ENCODE measurements around the gene CLEC19A.

DNA sequence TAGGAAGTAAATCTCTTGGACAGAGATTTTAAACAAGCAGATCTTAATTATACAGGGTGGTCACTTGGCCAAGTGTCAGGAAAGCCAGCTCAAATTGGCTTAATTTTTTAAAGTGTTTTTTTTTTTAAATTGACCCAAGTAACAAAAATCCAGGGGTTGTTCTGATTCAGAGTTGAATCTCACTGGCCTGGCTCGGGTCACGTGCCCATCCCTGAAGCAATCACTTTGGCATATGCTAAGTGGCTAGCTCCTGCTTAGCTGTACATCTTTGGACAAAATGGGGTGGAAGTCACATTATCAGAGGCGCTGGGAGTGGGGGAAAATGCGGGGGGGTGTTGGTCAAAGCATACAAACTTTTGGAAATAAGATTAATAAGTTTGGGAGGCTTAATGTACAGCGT is 23.6 kb downstream of the CLEC19A start:
- TF ChIP-seq, protein P1, sequence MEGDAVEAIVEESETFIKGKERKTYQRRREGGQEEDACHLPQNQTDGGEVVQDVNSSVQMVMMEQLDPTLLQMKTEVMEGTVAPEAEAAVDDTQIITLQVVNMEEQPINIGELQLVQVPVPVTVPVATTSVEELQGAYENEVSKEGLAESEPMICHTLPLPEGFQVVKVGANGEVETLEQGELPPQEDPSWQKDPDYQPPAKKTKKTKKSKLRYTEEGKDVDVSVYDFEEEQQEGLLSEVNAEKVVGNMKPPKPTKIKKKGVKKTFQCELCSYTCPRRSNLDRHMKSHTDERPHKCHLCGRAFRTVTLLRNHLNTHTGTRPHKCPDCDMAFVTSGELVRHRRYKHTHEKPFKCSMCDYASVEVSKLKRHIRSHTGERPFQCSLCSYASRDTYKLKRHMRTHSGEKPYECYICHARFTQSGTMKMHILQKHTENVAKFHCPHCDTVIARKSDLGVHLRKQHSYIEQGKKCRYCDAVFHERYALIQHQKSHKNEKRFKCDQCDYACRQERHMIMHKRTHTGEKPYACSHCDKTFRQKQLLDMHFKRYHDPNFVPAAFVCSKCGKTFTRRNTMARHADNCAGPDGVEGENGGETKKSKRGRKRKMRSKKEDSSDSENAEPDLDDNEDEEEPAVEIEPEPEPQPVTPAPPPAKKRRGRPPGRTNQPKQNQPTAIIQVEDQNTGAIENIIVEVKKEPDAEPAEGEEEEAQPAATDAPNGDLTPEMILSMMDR (IDR thresholded peaks at IDR 0.05), result no peak
- no peak for TF ChIP-seq TP53 (CRISPR knock-in tag; IDR thresholded peaks at IDR 0.05)
- TF ChIP-seq, protein P2, sequence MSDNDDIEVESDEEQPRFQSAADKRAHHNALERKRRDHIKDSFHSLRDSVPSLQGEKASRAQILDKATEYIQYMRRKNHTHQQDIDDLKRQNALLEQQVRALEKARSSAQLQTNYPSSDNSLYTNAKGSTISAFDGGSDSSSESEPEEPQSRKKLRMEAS (CRISPR knock-in tag; IDR thresholded peaks at IDR 0.05), result no peak
- no peak for TF ChIP-seq ZNF423 (CRISPR knock-in tag; IDR thresholded peaks at IDR 0.05)
- TF ChIP-seq, protein P3, sequence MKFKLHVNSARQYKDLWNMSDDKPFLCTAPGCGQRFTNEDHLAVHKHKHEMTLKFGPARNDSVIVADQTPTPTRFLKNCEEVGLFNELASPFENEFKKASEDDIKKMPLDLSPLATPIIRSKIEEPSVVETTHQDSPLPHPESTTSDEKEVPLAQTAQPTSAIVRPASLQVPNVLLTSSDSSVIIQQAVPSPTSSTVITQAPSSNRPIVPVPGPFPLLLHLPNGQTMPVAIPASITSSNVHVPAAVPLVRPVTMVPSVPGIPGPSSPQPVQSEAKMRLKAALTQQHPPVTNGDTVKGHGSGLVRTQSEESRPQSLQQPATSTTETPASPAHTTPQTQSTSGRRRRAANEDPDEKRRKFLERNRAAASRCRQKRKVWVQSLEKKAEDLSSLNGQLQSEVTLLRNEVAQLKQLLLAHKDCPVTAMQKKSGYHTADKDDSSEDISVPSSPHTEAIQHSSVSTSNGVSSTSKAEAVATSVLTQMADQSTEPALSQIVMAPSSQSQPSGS (CRISPR knock-in tag; IDR thresholded peaks at IDR 0.05; ENCODE audit: borderline replicate concordance, low read depth), result no peak
- no peak for TF ChIP-seq NR1H2 (CRISPR knock-in tag; IDR thresholded peaks at IDR 0.05)
